ACHN (cell line): ENCODE results near the gene AQP12A.

Experiments
- DNase-seq: peaks from one replicate; pipeline ENCODE4 v3.0.0-alpha.2; 2015
- in situ Hi-C: cut with HindIII; loops from 2 replicates; pipeline ENCODE4 v1.10.0; 2017; ENCODE audit warnings: low sequenced_read_pairs, low pct_ligation_motif_present, low pct_unique_long_range_greater_than_20kb

AQP12A gene

DNA sequence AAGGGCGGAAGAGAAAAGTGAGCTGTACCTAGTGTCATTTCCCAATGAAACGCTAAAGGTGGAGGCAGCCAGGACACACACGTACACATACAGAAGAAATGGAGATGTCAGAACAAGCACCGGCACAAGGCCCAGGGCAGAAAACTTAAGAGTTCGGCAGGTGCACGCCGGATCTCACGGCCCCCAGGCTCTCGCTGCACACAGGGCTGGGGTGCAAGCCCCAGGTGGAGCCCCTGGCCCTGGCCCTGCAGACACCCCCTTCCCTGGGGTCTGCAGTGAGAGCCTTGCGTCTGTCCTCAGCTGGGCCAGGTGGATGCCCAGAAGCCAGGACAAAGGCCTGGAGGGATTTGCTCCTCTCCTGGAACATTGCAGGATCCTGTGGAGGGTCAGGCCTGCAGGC, 36.7 kb downstream of the AQP12A start:
- in situ Hi-C loops, result no loop called here
- DNase-seq, result no peak

DNA sequence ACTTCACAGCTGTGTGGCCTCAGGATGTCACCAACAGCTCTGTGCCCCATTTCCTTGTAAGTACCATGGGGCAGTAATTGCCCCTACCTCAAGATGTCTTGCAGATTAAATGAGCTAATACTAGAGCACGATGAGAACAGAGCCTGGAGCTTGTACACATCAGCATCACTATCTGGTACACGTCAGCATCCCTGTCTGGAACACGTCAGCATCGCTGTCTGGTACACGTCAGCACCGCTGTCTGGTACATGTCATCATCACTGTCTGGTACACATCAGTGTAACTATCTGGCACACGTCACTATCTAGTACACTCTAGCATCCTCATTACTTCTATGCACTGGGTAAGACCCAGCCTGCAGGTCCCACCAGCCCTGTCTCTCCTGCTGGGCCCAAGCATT, 37.2 kb downstream of the AQP12A start:
- in situ Hi-C loops, result no loop called here
- no peak for DNase-seq

DNA sequence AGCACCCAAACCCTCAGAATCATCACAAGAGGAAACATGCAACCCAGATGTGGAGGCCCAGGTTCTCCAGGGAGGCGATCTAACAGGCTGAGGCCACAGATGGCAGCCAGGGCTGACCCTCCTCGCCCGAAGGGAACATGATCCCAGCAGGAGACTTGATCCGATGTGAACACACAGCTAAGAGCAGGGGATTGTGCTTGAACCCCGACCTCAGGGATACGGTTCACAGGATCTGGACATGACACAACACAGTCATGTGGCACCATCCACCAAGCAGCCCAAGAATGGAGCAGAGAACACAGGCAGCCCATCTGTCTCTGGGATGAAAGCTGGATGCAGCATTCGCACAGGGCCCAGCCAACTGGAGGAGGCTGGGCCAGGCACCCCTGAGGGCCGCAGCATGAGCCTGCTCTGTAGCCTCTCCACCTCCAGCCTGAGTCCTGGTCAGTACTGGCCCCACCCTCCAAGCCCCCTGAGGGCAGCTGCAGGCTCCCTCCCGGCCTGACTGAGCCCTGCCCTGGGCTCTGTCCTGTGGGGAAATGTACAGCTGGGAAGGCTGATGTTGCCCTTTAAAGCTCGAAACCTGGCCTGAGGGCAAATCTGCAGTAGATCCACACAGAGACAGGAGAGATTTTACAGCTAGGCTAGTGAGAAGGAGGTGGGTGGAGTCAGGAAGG, 39.0 kb downstream of the AQP12A start:
- in situ Hi-C loops, result no loop called here
- no peak for DNase-seq

DNA sequence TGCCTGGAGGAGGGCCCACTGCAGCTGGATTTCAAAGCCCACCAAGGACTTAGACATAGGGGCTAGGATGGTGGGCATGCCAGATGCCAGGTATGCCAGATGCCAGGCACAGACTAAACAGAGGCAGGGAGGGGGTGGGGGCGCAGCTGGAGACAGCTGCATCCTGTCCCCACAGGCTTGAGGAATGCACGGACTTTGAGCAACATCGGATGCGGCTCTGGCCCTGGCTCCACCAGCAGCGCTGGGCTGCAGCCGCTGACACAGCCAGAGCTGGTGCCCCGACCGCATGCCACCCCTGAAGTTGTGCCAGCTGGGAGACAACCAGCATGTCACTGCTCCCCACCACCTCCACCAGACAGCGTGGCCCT, 39.5 kb downstream of the AQP12A start:
- DNase-seq, result no peak
- in situ Hi-C loops, result no loop called here

DNA sequence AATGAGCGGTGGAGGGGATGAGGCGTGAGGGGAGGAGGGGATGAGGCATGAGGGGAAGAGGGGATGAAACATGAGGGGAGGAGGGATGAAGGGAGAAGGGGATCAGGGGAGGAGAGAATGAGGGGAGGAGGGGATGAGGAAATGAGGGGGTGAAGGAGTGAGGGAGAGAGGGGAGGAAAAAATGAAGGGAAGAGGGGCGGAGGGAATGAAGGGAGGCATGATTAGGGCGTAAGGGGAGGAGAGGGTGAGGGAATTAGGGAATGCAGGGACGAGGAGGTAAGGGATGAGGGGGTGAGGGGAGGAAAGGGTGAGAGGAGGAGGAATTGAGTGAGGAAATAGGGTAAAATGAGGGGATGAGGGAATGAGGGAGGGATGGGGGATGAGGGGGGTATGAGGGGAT, 40.5 kb downstream of the AQP12A start:
- in situ Hi-C loops, result no loop called here

DNA sequence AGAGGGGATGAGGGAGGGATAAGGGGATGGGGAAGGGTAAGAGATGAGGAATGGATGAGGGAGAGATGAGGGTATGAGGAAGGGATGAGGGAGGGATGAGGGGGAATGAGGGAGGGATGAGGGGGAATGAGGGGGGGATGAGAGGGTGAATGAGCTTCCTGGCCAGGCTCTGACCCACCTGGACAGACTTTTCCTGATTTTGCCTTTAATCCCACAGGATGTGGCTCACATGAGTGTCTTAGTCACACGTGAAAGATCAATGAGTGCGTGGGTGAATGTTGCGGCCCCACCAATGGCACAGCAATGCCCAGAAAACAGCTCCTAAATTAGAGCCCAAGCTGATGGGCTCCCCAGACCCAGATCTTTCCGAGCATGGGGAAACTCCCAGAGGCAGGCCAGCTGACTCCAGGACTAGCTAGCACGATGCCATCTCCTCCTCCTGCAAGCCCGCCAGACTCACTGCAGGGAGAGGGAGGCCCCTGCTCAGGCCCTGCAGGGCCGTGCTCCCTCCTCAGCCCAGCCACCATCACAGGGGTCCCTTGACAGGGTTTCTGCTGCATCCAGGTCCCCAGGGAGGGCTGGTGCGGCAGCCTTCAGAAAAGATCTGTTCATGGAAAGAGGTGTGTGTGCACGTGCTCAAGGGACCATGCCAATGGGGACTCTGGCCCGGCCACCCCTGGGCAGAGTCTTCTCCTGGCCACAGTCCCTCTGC, 41.4 kb downstream of the AQP12A start:
- in situ Hi-C loops, result no loop called here
- no peak for DNase-seq

More for the DNA sequence above, 40.5 kb downstream of the AQP12A start:
- DNase-seq, result no peak

- no peak for DNase-seq
- in situ Hi-C loops, result no loop called here
Measured at GRCh38 chr2:240733803-240734495, 42.3 kb downstream of the AQP12A start.

GRCh38 chr2:240734756-240735155, 43.1 kb downstream of the AQP12A start:
- in situ Hi-C loops, result no loop called here
- DNase-seq, result no peak

GRCh38 chr2:240735476-240735875, 43.8 kb downstream of the AQP12A start:
- in situ Hi-C loops, result no loop called here

GRCh38 chr2:240736281-240737250, 44.9 kb downstream of the AQP12A start:
- DNase-seq, result no peak
- in situ Hi-C loops, result no loop called here

More at GRCh38 chr2:240735476-240735875, 43.8 kb downstream of the AQP12A start:
- DNase-seq, result no peak

DNA sequence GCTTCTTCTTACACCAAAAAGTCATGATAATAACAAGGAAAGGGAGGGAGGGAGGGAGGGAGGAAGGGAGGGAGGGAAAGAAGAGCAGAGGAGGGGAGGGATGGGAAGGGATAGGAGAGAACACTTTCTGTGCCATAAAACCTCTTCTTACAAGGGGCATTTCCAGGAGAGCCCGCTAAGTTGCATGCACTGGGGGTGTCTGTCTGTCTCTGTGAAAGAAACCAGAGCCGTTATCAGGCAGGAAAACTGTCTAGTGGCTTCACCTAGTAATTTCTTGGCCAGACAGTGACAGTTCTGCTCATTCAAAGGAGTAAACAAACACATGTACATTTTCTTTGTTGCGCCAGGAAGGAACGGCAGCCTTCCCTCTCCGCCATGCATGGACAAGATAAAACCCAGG, 45.8 kb downstream of the AQP12A start:
- DNase-seq, result no peak
- in situ Hi-C loops, result no loop called here

- DNase-seq, result no peak
- in situ Hi-C loops, result no loop called here
Measured at GRCh38 chr2:240737958-240738357, 46.3 kb downstream of the AQP12A start.

GRCh38 chr2:240739797-240740196, 48.1 kb downstream of the AQP12A start:
- in situ Hi-C loops, result no loop called here
- DNase-seq, result no peak

DNA sequence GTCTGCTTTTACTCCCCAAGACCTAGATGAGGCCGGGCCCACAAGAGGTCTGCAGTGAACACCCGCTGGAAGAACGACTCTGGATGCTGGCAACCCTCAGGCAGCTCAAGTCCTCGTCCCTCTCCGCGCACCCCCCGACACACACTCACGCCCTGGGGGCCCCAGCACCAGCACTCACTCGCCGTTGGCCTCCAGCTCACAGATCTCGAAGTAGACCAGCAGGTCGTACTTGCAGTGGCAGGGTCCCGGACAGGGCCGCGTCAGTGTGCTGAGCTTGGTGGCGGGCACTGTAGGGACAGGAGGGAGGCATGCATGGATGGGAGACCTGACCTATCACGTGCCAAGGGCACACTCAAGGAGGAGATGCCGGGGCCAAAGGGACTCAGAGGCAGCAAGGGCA, 49.4 kb downstream of the AQP12A start:
- in situ Hi-C loops, result no loop called here
- no peak for DNase-seq

GRCh38 chr2:240742602-240743095, 51.0 kb downstream of the AQP12A start:
- no peak for DNase-seq
- in situ Hi-C loops, result no loop called here

GRCh38 chr2:240745456-240745855, 53.8 kb downstream of the AQP12A start:
- DNase-seq, result no peak
- in situ Hi-C loops, result no loop called here

- no peak for DNase-seq
- in situ Hi-C loops, result no loop called here
Measured at GRCh38 chr2:240745962-240746361, 54.3 kb downstream of the AQP12A start.

DNA sequence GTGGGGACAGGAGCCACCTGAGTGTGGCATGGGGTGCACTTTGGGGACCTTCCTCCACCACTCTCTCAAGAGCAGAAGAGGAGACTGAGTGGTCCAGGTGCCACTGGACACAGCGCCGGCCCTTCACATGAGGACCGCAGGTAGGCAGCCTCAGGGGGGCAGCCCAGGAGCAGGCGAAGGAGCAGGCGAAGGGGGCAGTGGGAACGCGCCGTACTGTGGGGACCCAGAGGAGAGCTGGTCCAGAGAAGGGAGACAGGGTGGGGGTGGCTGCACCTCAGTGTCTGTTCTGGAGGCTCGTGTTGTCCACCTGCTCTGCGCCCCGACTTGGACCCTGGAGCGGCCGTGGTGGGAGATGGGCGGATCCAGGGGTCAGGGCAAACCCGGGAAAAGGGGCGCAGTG, 55.0 kb downstream of the AQP12A start:
- no peak for DNase-seq
- in situ Hi-C loops, result no loop called here

- in situ Hi-C loops, result no loop called here
- DNase-seq, result no peak
Measured at GRCh38 chr2:240747256-240747655, 55.6 kb downstream of the AQP12A start.
